Trophoblast cell (in vitro differentiated cells and primary cell): ENCODE data around the gene FRS2.
A peak's percentile ranks its signal among the peaks of the same experiment; 100 is the strongest.

ENCODE experiments used
- DNase-seq, 2 donors: peaks; one replicate each; pipeline ENCODE4 v3.0.0-alpha.2; 2016
- H2AFZ ChIP-seq: 2 replicates; pipeline ENCODE4 v1.6.1; 2013; ENCODE audit warnings: low read length, moderate library complexity, mild to moderate bottlenecking; ENCODE audit not compliant: insufficient read depth, poor library complexity
- H2AK5ac ChIP-seq: 2 replicates; pipeline ENCODE4 v1.6.1; 2013; ENCODE audit warnings: mild to moderate bottlenecking, low read length
- H2BK120ac ChIP-seq: 2 replicates; pipeline ENCODE4 v1.6.1; 2013; ENCODE audit warnings: low read length, mild to moderate bottlenecking, moderate library complexity; ENCODE audit not compliant: insufficient read depth, poor library complexity
- H2BK12ac ChIP-seq: 2 replicates; pipeline ENCODE4 v1.6.1; 2013; ENCODE audit warnings: mild to moderate bottlenecking, low read length, moderate library complexity
- H2BK5ac ChIP-seq: 2 replicates; pipeline ENCODE4 v1.6.1; 2013; ENCODE audit warnings: low read length, low read depth, moderate library complexity, mild to moderate bottlenecking; ENCODE audit not compliant: poor library complexity
- H3K14ac ChIP-seq: 2 replicates; pipeline ENCODE4 v1.6.1; 2013; ENCODE audit warnings: mild to moderate bottlenecking, low read length
- H3K18ac ChIP-seq: 2 replicates; pipeline ENCODE4 v1.6.1; 2013; ENCODE audit warnings: mild to moderate bottlenecking, low read length
- H3K23ac ChIP-seq: 2 replicates; pipeline ENCODE4 v1.6.1; 2013; ENCODE audit warnings: low read length
- H3K27ac ChIP-seq: 2 replicates; pipeline ENCODE4 v1.5.1; 2013; ENCODE audit warnings: low read depth, mild to moderate bottlenecking, inconsistent platforms, low read length, moderate library complexity
- H3K27me3 ChIP-seq: 2 replicates; pipeline ENCODE4 v1.6.1; 2013; ENCODE audit warnings: inconsistent platforms, mild to moderate bottlenecking, low read length, moderate library complexity; ENCODE audit not compliant: insufficient read depth
- H3K36me3 ChIP-seq, 2 experiments: 1 replicate in 1 of 2; 2 replicates in 1 of 2; pipeline ENCODE4 v1.6.1; 2013; ENCODE audit warnings: low read length in 2 of 2, mild to moderate bottlenecking in 2 of 2, moderate library complexity in 1 of 2; ENCODE audit not compliant: insufficient read depth in 2 of 2, control insufficient read depth in 1 of 2
- H3K4ac ChIP-seq: 2 replicates; pipeline ENCODE4 v1.6.1; 2013; ENCODE audit warnings: low read depth, mild to moderate bottlenecking, low read length, moderate library complexity
- H3K4me1 ChIP-seq, 2 experiments: 1 replicate in 1 of 2; 2 replicates in 1 of 2; pipeline ENCODE4 v1.6.1; 2013; ENCODE audit warnings: low read length in 2 of 2, mild to moderate bottlenecking in 2 of 2, moderate library complexity in 1 of 2; ENCODE audit not compliant: insufficient read depth in 2 of 2, control insufficient read depth in 1 of 2
- H3K4me2 ChIP-seq: 2 replicates; pipeline ENCODE4 v1.6.1; 2013; ENCODE audit warnings: inconsistent platforms, mild to moderate bottlenecking, low read length, moderate library complexity
- H3K4me3 ChIP-seq: 2 replicates; pipeline ENCODE4 v1.5.1; 2013; ENCODE audit warnings: mild to moderate bottlenecking, low read depth, low read length, inconsistent platforms
- H3K79me1 ChIP-seq: one replicate; pipeline ENCODE4 v1.6.1; 2013; ENCODE audit warnings: low read length
- H3K79me2 ChIP-seq: 2 replicates; pipeline ENCODE4 v1.6.1; 2013; ENCODE audit warnings: low read length, mild to moderate bottlenecking; ENCODE audit not compliant: control insufficient read depth, insufficient read depth, poor library complexity
- H3K9ac ChIP-seq: 2 replicates; pipeline ENCODE4 v1.6.1; 2013; ENCODE audit warnings: mild to moderate bottlenecking, low read length
- H3K9me3 ChIP-seq: 2 replicates; pipeline ENCODE4 v1.6.1; 2013; ENCODE audit warnings: low read depth, mild to moderate bottlenecking, control low read depth, inconsistent platforms, low read length; ENCODE audit not compliant: insufficient read depth
- H4K12ac ChIP-seq: 2 replicates; pipeline ENCODE4 v1.6.1; 2013; ENCODE audit warnings: low read depth, mild to moderate bottlenecking, low read length, moderate library complexity
- H4K8ac ChIP-seq: 2 replicates; pipeline ENCODE4 v1.6.1; 2013; ENCODE audit warnings: low read depth, mild to moderate bottlenecking, low read length, moderate library complexity
- H4K91ac ChIP-seq: one replicate; pipeline ENCODE4 v1.6.1; 2013; ENCODE audit warnings: low read depth, mild to moderate bottlenecking, low read length, moderate library complexity
- WGBS: extraction: QIAGEN DNeasy Blood & Tissue Kit; methylation state at CpG from one replicate; pipeline ENCODE4 v1.1.7; 2013; ENCODE audit warnings: missing lambda C conversion rate; ENCODE audit not compliant: insufficient read length, insufficient coverage; ENCODE audit errors: extremely low coverage; 5-methylcytosine and 5-hydroxymethylcytosine counted together

Gene FRS2

GRCh38 chr12:69468237-69469026, 1.8 kb upstream of the FRS2 start:
- Histone ChIP-seq H2BK5ac (no peak overlapping the region), H4K91ac (no peak overlapping the region), H2BK12ac (no peak overlapping the region), H3K4me3 (no peak overlapping the region), H4K8ac (no peak overlapping the region), H4K12ac (no peak overlapping the region), H3K4me2 (no peak overlapping the region), H2BK120ac (no peak overlapping the region), H2AK5ac (no peak overlapping the region), H3K79me1 (peaks cover 10% of the 10 kb centered on the region), H3K14ac (no peak overlapping the region), H3K4me1 (peaks cover 0 to 2% of the 10 kb centered on the region in 2 experiments), H3K79me2 (peaks cover 10% of the 10 kb centered on the region), H2AFZ (no peak overlapping the region), H3K9ac (no peak overlapping the region), H3K36me3 (no peaks in the 10 kb centered on the region), H3K27me3 (no peaks in the 10 kb centered on the region), H3K27ac (no peak overlapping the region), H3K4ac (no peak overlapping the region), H3K18ac (no peak overlapping the region), H3K23ac (no peak overlapping the region), H3K9me3 (no peaks in the 10 kb centered on the region)
- peak; percentile 38 to 64 for DNase-seq
- no CpG with 5 or more reads among the region's 7 CpGs for WGBS

DNA sequence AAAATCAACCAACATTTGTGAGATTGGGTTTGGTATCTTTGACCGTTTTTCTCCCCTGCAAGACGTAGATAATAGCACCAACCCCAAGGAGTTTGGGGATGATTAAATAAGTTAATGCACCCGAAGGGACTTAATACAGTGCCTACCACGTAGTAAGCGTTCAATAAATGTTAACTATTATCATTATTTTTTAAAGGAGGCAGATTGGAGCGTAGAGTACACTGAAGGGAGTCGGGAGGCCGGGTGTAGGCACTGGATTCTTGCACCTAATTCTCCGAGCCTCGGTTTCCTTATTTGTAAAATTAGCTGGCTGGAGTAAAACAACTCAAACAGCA, 367 bp upstream of the FRS2 start:
- H3K9me3 ChIP-seq = no peaks in the 10 kb centered on the region
- DNase-seq = no peak
- no CpG with 5 or more reads among the region's 10 CpGs for WGBS
- H3K4me3 ChIP-seq = peak overlapping the region; percentile 47
- no peak overlapping the region for H2BK12ac ChIP-seq
- H3K27ac ChIP-seq = no peak overlapping the region
- peaks cover 12% of the 10 kb centered on the region for H3K79me2 ChIP-seq
- H2BK5ac ChIP-seq = peak overlapping the region; percentile 21
- no peak overlapping the region for H3K4ac ChIP-seq
- peak overlapping the region; percentile 69 for H3K9ac ChIP-seq
- H3K27me3 ChIP-seq = no peaks in the 10 kb centered on the region
- H2AFZ ChIP-seq = peak overlapping the region; percentile 57
- no peak overlapping the region for H3K23ac ChIP-seq
- peaks cover 0 to 6% of the 10 kb centered on the region in 2 experiments for H3K4me1 ChIP-seq
- H3K79me1 ChIP-seq = peaks cover 10% of the 10 kb centered on the region
- H4K8ac ChIP-seq = peak overlapping the region; percentile 77
- H3K4me2 ChIP-seq = peak overlapping the region; percentile 79
- no peak overlapping the region for H2BK120ac ChIP-seq
- no peak overlapping the region for H2AK5ac ChIP-seq
- H3K36me3 ChIP-seq = no peaks in the 10 kb centered on the region
- H4K12ac ChIP-seq = peak overlapping the region; percentile 41
- no peak overlapping the region for H3K14ac ChIP-seq
- no peak overlapping the region for H4K91ac ChIP-seq
- H3K18ac ChIP-seq = no peak overlapping the region

- H3K14ac ChIP-seq = peak overlapping the region; percentile 72
- no peak overlapping the region for H2AK5ac ChIP-seq
- no peak for DNase-seq
- H2BK12ac ChIP-seq = no peak overlapping the region
- peak overlapping the region; percentile 87 for H4K91ac ChIP-seq
- H3K36me3 ChIP-seq = no peaks in the 10 kb centered on the region
- H2BK5ac ChIP-seq = peak overlapping the region; percentile 42
- H2BK120ac ChIP-seq = no peak overlapping the region
- H4K12ac ChIP-seq = peak overlapping the region; percentile 39
- H3K9ac ChIP-seq = peak overlapping the region; percentile 98
- H2AFZ ChIP-seq = peak overlapping the region; percentile 17
- H3K79me2 ChIP-seq = peaks cover 12% of the 10 kb centered on the region
- H3K18ac ChIP-seq = no peak overlapping the region
- H3K4me3 ChIP-seq = peak overlapping the region; percentile 99
- H3K4ac ChIP-seq = peak overlapping the region; percentile 93
- no peak overlapping the region for H3K23ac ChIP-seq
- peak overlapping the region; percentile 79 for H3K4me2 ChIP-seq
- peak overlapping the region; percentile 79 for H4K8ac ChIP-seq
- no CpG with 5 or more reads among the region's 7 CpGs for WGBS
- no peaks in the 10 kb centered on the region for H3K27me3 ChIP-seq
- peaks cover 10% of the 10 kb centered on the region for H3K79me1 ChIP-seq
- H3K9me3 ChIP-seq = no peaks in the 10 kb centered on the region
- H3K4me1 ChIP-seq = peaks cover 0 to 9% of the 10 kb centered on the region in 2 experiments
- peak overlapping the region; percentile 95 for H3K27ac ChIP-seq
These were observed 865 bp downstream of the FRS2 start for GRCh38 chr12:69471076-69471430.

GRCh38 chr12:69471667-69472385, 1.6 kb downstream of the FRS2 start:
- no peak overlapping the region for H2BK12ac ChIP-seq
- no peak overlapping the region for H3K4me3 ChIP-seq
- no peak overlapping the region for H3K18ac ChIP-seq
- H3K23ac ChIP-seq = no peak overlapping the region
- H3K14ac ChIP-seq = no peak overlapping the region
- H2AK5ac ChIP-seq = no peak overlapping the region
- H2AFZ ChIP-seq = peak overlapping the region; percentile 45
- H3K4ac ChIP-seq = peak overlapping the region; percentile 65
- H3K79me2 ChIP-seq = peaks cover 12% of the 10 kb centered on the region
- H2BK120ac ChIP-seq = no peak overlapping the region
- H4K8ac ChIP-seq = no peak overlapping the region
- H3K4me2 ChIP-seq = peak overlapping the region; percentile 24
- H3K27me3 ChIP-seq = no peaks in the 10 kb centered on the region
- peaks cover 0 to 9% of the 10 kb centered on the region in 2 experiments for H3K4me1 ChIP-seq
- no peak overlapping the region for H3K27ac ChIP-seq
- no peak overlapping the region for H4K91ac ChIP-seq
- no CpG with 5 or more reads among the region's 5 CpGs for WGBS
- H3K79me1 ChIP-seq = peaks cover 10% of the 10 kb centered on the region
- no peak for DNase-seq
- no peaks in the 10 kb centered on the region for H3K9me3 ChIP-seq
- no peak overlapping the region for H2BK5ac ChIP-seq
- H3K9ac ChIP-seq = no peak overlapping the region
- no peaks in the 10 kb centered on the region for H3K36me3 ChIP-seq
- H4K12ac ChIP-seq = no peak overlapping the region
